ENCODE results near the gene BAG3.
"Not testable (repeated sequence)": the region's sequence is repeated elsewhere in the genome, so short reads cannot be mapped to it uniquely, and the experiment has no call there.

BAG3 gene

DNA sequence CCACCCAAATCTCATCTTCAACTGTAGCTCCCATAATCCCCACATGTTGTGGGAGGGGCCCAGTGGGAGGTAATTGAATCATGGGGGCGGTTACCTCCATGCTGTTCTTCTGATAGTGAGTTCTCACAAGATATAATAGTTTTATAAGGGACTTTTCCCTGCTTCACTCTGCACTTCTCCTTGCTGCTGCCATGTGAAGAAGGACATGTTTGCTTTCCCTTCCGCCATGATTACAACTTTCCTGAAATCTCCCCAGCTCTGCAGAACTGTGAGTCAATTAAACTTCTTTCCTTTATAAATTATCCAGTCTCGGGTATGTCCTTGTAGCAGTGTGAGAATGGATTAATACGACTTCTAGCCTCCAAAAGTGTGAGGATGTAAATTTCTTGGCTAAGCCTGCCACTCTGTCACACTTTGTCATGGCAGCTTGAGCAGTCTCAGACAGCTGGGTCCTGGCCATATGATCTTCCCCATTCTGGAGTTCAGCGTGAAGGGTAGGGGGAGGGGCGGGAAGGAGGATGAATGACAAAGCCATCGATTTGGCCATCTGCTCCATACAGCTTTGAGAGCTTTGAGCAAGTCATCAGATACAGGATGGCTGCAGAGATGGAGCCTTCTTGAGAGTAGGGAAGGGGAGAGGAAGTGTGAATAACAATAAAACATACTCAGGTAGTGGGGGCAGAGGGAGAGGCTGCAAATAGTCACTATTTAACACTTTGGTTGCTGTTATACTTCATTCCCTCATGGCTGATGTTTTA, 55.5 kb downstream of the BAG3 start:
- Histone ChIP-seq H3K4me1 (peaks cover 0 to 11% (median 0%) of the 10 kb centered on the region in 4 donors), H3K9me3 (no peaks in the 10 kb centered on the region), H3K4me3 (no peak overlapping the region), H3K36me3 (no peaks in the 10 kb centered on the region), H3K27me3 (no peaks in the 10 kb centered on the region), H3K27ac (no peak overlapping the region)
- TF ChIP-seq, protein P1, sequence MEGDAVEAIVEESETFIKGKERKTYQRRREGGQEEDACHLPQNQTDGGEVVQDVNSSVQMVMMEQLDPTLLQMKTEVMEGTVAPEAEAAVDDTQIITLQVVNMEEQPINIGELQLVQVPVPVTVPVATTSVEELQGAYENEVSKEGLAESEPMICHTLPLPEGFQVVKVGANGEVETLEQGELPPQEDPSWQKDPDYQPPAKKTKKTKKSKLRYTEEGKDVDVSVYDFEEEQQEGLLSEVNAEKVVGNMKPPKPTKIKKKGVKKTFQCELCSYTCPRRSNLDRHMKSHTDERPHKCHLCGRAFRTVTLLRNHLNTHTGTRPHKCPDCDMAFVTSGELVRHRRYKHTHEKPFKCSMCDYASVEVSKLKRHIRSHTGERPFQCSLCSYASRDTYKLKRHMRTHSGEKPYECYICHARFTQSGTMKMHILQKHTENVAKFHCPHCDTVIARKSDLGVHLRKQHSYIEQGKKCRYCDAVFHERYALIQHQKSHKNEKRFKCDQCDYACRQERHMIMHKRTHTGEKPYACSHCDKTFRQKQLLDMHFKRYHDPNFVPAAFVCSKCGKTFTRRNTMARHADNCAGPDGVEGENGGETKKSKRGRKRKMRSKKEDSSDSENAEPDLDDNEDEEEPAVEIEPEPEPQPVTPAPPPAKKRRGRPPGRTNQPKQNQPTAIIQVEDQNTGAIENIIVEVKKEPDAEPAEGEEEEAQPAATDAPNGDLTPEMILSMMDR (IDR thresholded peaks at IDR 0.05), result no peak
- DNase-seq, result no peak
- intact Hi-C loops (cut with DNase I; ENCODE audit: low total_unique reads), result no loop called here

DNA sequence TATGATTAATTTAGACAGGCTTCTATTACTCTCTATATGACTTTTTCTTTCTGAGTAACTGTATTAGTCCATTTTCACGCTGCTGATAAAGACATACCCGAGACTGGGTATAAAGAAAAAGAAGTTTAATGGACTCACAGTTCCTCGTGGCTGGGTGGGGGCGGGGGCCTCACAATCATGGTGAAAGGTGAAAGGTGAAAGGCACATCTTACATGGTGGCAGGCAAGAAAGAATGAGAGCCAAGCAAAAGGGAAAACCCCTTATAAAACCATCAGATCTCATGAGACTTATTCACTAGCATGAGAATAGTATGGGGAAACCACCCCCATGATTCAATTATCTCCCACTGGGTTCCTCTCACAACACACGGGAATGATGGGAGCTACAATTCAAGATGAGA, 56.2 kb downstream of the BAG3 start:
- H3K4me3 ChIP-seq; intact Hi-C loops (cut with DNase I; ENCODE audit: low total_unique reads): not testable (repeated sequence)

DNA sequence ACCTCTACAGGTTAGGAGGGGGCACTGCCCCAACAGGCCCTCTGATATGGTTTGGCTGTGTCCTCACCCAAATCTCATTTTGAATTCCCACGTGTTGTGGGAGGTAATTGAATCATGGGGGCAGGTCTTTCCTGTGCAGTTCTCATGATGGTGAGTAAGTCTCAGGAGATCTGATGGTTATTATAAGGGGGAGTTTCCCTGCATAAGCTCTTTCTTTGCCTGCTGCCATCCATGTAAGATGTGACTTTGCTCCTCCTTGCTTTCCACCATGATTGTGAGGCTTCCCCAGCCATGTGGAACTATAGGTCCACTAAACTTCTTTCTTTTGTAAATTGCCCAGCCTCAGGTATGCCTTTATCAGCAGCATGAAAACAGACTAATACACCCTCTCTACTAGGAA, 59.8 kb downstream of the BAG3 start:
- intact Hi-C loops (cut with DNase I; ENCODE audit: low total_unique reads); H3K4me3 ChIP-seq: not testable (repeated sequence)

More for the DNA sequence above, 56.2 kb downstream of the BAG3 start:
- not testable (repeated sequence) for H3K27ac ChIP-seq, H3K27me3 ChIP-seq, H3K36me3 ChIP-seq, H3K9me3 ChIP-seq, DNase-seq
- peaks cover 0 to 11% (median 0%) of the 10 kb centered on the region in 4 donors for H3K4me1 ChIP-seq

DNA sequence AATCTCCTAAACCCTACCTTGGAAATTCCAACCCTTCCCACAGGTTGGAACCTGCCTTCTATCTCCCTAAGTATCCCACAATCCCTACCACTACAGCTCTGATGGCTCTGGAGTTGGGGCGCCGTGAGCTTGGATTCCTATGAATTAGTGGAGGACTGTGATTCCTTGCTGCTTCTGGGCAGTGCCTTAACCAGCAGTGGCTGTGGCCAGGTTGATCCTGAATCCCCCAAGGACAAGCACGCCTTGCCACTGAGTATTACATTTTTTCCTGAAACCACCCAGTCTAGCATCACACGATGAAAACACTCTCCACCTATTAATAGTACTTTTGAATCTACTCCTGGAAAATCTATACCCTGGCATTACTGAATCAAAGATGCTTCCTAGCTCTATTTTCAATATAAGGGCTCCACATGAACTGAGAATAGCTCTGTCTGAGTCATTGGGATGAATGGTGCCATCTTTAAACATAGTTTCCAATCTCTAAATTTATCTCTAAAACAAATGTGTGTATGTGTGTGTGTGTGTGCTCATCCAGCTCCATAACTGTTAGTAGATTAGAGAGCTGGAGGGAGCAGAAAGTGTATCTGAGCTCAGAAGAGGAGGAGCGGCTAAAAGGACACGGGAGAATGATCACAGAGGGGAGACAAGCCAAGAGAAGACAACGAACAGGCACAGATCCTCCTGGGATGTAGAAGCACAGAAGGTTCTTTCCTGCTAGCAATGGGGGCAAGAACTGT, 62.7 kb downstream of the BAG3 start:
- no peaks in the 10 kb centered on the region for H3K4me1 ChIP-seq
- H3K27me3 ChIP-seq, result no peaks in the 10 kb centered on the region
- DNase-seq, result no peak
- no peaks in the 10 kb centered on the region for H3K9me3 ChIP-seq
- TF ChIP-seq, protein P1 (IDR thresholded peaks at IDR 0.05), result no peak
- H3K4me3 ChIP-seq, result no peak overlapping the region
- no peaks in the 10 kb centered on the region for H3K36me3 ChIP-seq
- intact Hi-C loops (cut with DNase I; ENCODE audit: low total_unique reads), result no loop called here
- H3K27ac ChIP-seq, result no peak overlapping the region

More for the DNA sequence above, 59.8 kb downstream of the BAG3 start:
- not testable (repeated sequence) for H3K27ac ChIP-seq, H3K4me1 ChIP-seq, H3K9me3 ChIP-seq, H3K36me3 ChIP-seq, H3K27me3 ChIP-seq, DNase-seq

DNA sequence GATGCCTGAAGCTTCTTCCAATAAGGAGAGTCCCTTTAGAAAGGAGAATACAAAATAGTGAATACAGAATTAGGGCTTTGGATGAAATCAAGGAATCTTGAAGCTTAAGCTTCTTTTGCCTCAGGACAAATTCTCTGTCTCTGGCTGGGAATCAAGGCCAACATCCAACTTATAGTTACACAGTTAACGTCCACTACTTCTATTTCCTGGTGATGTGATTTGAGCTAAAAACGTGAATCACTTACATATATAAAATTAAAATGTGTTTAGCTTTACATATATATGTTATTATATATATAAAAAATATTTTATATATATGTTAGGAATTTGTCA, 63.3 kb downstream of the BAG3 start:
- H3K4me3 ChIP-seq, result no peak overlapping the region
- DNase-seq, result no peak
- no peaks in the 10 kb centered on the region for H3K4me1 ChIP-seq
- intact Hi-C loops (cut with DNase I; ENCODE audit: low total_unique reads), result no loop called here
- TF ChIP-seq, protein P1 (IDR thresholded peaks at IDR 0.05), result no peak
- no peaks in the 10 kb centered on the region for H3K9me3 ChIP-seq
- no peaks in the 10 kb centered on the region for H3K36me3 ChIP-seq
- no peak overlapping the region for H3K27ac ChIP-seq
- H3K27me3 ChIP-seq, result no peaks in the 10 kb centered on the region

DNA sequence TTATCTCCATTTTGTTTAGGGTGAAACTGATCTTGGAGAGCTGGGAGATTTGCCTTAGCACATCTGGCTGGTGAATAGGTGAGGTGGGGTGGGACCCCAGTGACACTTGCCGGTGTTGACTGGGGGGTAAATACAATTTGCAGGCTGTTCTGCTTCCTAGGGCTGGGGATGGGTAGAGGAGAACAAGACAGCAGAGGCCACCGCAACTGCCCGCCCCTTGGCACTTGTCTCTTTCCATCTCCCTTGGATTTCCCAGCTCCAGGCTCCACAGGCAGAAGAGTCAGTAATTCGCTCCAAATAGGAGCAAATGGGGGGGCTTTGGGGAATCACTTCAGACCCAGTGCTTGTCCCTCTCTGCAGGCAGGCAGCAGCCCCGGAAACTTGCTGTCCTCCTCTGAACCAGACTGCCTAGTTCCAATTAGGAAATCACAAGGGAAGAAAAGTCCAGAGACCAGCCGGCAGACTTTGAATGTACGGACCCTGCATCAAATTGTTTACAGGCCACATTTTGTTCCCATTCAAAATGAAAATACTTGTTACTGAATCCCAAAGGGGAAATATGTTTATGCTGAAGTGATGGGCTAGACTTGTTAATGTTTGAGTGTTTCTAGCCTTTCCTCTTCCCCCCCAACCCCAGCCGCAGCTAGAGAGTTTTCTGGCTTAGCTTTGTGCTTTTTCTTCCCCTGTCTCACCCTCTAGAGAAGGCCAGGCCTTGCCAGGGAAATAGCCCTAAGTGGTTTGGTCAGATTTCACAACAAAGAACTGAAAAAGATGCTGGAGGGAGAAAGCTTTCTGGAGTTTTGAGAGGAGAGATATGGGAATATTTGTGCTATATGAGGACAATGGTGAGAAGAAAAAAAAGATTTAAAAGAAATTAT, 64.7 kb downstream of the BAG3 start:
- TF ChIP-seq, protein P1 (IDR thresholded peaks at IDR 0.05), result no peak
- Histone ChIP-seq H3K27me3 (no peaks in the 10 kb centered on the region), H3K27ac (no peak overlapping the region), H3K36me3 (no peaks in the 10 kb centered on the region), H3K4me3 (no peak overlapping the region), H3K4me1 (no peaks in the 10 kb centered on the region), H3K9me3 (no peaks in the 10 kb centered on the region)
- no peak for DNase-seq
- intact Hi-C loops (cut with DNase I; ENCODE audit: low total_unique reads), result no loop called here
